GM21390 (cell line): ENCODE data around the gene RPS19.
A peak's percentile ranks its signal among the peaks of the same experiment; 100 is the strongest.

Experiments used
- ATAC-seq: cut with Tn5 transposase; IDR thresholded peaks from one replicate; pipeline ENCODE4 v1.9.1; 2021; ENCODE audit not compliant: unreplicated experiment

Gene RPS19

GRCh38 chr19:41859618-41860418 lies at the start of gene RPS19:
TSS of gene RPS19 (plus strand) at chr19:41860255. CDS start at chr19:41860775, 520 bp downstream.
- ATAC-seq = peak; percentile 71

GRCh38 chr19:41810301-41810700 lies 49.8 kb upstream of the RPS19 start:
- no peak for ATAC-seq

DNA sequence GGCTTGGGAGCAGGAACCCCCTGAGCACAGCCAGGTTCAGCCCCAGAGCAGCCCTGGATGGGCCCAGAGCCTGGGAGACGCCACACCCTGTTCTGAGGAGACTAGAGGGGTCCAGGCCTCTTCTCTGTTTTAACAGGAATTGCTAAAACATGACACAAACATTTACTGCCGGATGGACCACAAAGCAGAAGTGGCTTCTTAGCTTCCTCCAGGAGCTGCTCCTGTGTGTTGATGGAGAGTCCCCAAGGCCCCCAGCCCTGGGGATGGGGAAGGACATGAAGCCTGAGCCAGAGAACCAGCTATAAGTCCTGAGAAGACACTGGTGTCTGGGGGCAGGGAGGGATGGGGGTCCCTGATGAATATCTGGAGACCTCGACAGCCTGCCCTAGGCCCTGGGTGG lies 49.0 kb upstream of the RPS19 start:
- ATAC-seq = no peak

DNA sequence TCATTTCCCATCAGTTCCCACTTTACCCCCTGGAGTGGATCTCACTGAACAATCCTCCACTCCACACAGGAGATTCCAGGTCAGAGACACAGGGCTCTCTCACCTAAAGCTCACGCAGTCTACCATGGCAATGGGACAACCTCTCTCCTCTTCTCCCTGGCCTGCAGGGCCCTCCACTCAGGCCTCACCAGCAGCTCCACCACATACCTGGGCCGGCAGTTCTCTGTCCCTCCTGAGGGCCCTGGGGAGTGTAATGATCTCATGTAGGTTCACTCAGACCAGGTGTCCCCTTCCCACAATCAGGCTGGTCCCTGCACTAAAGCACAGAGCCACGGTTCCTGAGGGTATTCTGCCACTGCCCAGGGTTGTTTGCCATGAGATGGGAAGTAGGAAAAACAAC lies 48.1 kb upstream of the RPS19 start:
- no peak for ATAC-seq

DNA sequence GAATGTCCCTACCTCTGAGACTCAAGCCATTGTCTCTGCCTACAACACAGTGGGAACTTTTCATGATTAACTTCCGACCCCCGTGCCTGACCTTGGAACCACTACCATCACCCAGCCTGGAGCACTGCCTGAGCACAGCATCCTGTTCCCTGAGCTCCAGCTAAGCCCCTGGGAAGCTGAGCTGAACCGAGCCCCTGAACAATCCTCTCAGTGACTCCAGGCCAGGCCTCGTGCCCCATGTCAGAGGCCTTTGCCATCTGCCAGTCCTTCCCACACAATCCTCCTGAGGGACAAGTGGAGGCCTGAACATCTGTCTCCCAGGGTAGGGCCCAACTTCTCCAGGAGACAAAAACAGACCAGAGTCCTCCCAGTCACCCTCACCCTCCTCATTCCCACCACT lies 46.1 kb upstream of the RPS19 start:
- ATAC-seq = no peak

GRCh38 chr19:41815301-41815700 lies 44.8 kb upstream of the RPS19 start:
- ATAC-seq = no peak

DNA sequence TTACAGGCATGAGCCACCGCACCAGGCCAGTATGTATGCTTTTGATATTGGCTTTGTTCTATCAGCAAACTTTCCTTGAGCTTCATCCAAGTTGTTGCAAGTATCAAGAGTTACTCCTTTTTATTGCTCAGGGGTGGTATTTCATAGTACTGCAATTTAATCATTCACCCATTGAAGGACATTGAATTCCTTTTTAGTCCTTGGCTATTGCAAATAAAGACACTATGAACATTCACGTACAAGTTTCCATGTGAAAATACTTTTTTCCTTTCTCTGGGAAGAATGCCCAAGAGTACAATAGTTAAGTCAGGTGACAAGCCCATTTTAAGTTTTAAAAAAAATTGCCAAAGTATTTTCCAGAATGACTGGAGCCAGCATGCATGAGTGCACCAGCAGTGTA lies 43.3 kb upstream of the RPS19 start:
- no peak for ATAC-seq

DNA sequence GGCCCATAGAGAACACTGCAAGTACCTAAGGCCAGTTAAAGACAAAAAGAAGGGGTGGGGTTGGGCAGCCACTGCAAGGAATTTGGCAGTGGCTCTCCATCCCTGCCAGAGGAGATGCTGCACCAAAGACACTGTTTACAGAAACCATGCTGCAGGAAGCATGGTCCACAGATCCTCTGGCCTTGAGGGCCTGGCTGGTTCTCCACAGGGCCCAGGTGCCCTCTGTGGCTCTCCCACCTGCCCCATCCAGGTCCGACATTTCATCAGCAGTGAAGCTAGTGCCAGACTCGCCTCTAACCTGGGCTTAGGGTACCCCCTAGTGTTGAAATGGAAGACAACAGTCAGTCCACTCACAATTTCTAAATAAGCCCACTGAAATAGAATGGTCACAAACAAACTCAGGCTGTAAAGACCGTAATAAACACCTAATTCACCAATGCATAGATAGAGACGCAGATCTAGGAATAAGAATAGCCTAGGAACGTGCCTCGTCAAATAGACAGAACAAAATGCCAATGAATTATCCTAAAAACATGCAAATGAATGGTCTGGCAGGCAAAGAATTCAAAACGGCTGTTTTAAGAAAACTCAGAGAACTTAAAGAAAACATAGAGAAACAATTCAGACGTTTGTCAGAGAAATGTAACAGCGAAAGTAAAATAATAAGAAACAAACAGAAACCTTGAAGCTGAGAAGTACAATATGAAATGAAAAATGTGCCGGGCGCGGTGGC lies 38.9 kb upstream of the RPS19 start:
- no peak for ATAC-seq

GRCh38 chr19:41837981-41838708 lies 21.9 kb upstream of the RPS19 start:
- ATAC-seq = no peak

GRCh38 chr19:41839211-41839610 lies 20.8 kb upstream of the RPS19 start:
- no peak for ATAC-seq

- no peak for ATAC-seq
Measured at GRCh38 chr19:41843371-41843770, 16.7 kb upstream of the RPS19 start.

- no peak for ATAC-seq
Measured at GRCh38 chr19:41844601-41845000, 15.5 kb upstream of the RPS19 start, which contains the start of gene LYPD4. TSS of gene LYPD4 (minus strand) at chr19:41844683. CDS start at chr19:41839285, 5,398 bp downstream.

- no peak for ATAC-seq
Measured at GRCh38 chr19:41845001-41845050, 15.2 kb upstream of the RPS19 start, which contains the start of gene DMRTC2. TSS of gene DMRTC2 (plus strand) at chr19:41845042. CDS start at chr19:41847429, 2,387 bp downstream.

GRCh38 chr19:41845051-41845590 lies 14.9 kb upstream of the RPS19 start:
- ATAC-seq = no peak

- ATAC-seq = no peak
Measured at GRCh38 chr19:41847351-41848105, 12.5 kb upstream of the RPS19 start.

- ATAC-seq = no peak
Measured at GRCh38 chr19:41848666-41849065, 11.4 kb upstream of the RPS19 start.

- no peak for ATAC-seq
Measured at GRCh38 chr19:41849067-41849466, 11.0 kb upstream of the RPS19 start.

DNA sequence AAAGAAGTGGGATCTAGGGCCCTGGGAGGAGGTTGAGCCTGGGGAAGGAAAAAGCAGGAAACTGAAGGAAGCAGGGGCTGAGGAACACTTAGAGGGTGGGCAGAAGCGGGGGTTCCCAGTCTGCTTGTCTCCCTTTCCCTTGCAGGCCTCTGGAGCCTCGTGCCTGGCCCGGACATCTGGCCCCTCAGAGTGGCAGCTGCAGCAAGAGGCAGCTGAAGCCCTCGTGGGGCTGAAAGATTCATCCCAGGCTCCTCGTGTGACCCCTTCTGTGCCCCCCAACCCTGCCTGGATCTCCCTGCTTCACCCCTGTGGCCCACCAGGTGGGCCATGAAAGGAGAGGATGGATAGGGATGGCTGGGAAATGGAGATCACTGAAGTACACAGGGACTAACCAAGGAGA lies 9.7 kb upstream of the RPS19 start:
- no peak for ATAC-seq

DNA sequence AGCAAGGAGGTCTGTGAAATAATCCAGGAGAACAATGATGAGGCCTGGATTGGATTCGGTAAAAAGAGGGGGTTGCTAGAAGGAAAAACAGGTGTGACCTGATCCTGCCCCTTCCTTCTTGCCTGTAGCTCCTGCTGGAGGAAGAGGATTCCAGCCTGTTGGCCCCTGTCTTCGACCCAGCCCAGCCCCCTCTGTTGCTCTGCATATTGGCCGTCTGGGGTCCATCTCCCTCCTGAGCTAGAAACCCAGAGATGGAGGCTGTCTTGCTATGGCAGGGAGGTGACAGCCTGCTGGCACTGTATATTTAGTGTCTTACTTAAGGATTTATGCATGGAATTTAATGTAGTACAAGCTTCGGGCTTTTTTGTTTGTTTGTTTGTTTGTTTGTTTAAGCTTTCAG lies 8.6 kb upstream of the RPS19 start:
- ATAC-seq = no peak

DNA sequence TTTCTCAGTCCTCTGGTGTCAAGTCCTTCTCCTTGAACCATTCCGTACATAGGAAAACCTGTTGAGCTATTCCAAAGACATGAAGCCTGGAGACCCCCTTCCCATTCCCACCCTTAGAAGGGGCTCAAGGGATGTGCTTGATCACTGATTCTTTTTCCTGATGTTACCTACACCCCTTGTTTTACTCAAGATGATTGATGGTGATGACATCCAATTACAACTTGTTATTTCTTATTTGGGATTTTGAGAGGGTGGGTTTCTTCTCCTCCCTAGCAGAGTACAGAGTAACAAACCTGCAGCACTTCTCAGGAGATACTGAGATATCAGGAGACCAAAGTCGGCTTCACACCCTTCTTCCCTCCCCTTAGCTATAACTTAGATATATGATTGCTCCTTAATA lies 6.7 kb upstream of the RPS19 start:
- no peak for ATAC-seq

DNA sequence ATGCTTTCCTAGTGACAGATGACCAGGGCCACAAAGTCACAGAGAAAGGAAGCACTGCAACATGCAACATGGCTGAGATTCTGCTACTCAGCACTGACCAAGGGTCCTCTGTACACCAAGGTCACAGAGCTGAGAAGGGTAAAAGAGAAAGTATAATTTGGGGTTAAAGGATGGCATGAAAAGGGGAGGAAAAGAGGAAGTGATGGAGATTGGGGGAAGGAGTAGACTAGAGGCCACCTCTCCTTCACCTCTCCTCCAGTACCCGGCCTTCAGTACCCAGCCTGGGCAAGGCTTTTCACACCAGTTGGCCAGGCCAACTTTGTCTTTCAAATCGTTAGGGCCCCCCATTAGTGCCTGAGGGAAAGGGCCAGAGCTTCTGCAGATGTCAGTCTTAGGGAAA lies 6.3 kb upstream of the RPS19 start:
- no peak for ATAC-seq
